K562 (cell line): ENCODE data around the gene LMAN2.

Experiments
- BRCA1 ChIP-seq, 2 experiments: fragments of 450-650 bp in 1 of 2; sonication (generic) in 1 of 2; formaldehyde crosslinking in 1 of 2; IDR thresholded peaks; 2 replicates each; pipeline versions ENCODE4 v1.5.0 to v1.6.1; 2017 to 2020; ENCODE audit warnings: mild to moderate bottlenecking in 1 of 2, missing genetic modification reagents in 1 of 2
- ZNF217 ChIP-seq: sonication (generic); formaldehyde crosslinking; IDR thresholded peaks from 2 replicates; pipeline ENCODE4 v1.8.0; 2022; ENCODE audit warnings: mild to moderate bottlenecking, missing genetic modification reagents
- TF ChIP-seq, protein P1 (sequence below): fragments of 250-450 bp; sonication (Bioruptor Pico); IDR thresholded peaks from 2 replicates; pipeline ENCODE4 v1.5.1; 2021; ENCODE audit warnings: mild to moderate bottlenecking

DNA sequence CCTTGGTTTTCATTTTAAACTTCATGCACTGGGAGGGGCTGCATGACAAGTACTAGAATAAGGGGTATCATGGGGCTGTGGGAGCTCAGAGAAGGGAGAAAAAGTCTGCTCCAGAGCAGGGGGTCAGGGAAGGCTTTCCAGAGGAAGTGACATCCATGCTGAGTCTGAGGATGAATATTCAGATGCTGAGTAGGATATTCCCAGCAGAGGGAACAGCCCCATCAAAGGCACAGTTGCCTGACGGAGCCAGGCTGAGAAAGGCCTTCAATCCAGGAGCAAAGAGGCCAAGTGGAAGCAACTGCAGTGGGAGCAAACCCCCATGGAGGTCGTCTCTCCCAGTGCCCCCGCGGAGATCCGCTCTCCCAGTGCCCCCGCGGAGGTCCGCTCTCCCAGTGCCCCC lies 44.6 kb upstream of the LMAN2 start:
- no peak for TF ChIP-seq BRCA1 (IDR thresholded peaks at IDR 0.05)
- TF ChIP-seq BRCA1 (CRISPR knock-in tag; IDR thresholded peaks at IDR 0.05), result no peak
- TF ChIP-seq, protein P1, sequence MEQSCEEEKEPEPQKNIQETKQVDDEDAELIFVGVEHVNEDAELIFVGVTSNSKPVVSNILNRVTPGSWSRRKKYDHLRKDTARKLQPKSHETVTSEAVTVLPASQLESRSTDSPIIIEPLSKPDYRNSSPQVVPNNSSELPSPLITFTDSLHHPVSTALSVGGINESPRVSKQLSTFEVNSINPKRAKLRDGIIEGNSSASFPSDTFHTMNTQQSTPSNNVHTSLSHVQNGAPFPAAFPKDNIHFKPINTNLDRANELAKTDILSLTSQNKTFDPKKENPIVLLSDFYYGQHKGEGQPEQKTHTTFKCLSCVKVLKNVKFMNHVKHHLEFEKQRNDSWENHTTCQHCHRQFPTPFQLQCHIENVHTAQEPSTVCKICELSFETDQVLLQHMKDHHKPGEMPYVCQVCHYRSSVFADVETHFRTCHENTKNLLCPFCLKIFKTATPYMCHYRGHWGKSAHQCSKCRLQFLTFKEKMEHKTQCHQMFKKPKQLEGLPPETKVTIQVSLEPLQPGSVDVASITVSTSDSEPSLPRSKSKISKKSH, result no peak
- no peak for TF ChIP-seq ZNF217 (CRISPR knock-in tag)
